Muscle of back (tissue), 11 donors: ENCODE data around the gene PTPRH. TPM values are rescaled to one million over a fixed set of nuclear protein-coding genes. Genes with fewer than 3 reads are reported as not detected.

Source experiments
- DNase-seq, 3 donors: peaks; one replicate each; pipeline versions ENCODE4 v3.0.0 to v3.0.0-alpha.2; 2013
- polyA plus RNA-seq, 10 donors: library from polyadenylated mRNA; unstranded; fragments of 120-200 nt; gene quantifications; one replicate each; pipeline ENCODE4 v1.2.1, GENCODE V29; 2013; ENCODE audit not compliant: insufficient read length in 10 of 10

PTPRH gene
- polyA plus RNA-seq, 10 donors, result 0.20 to 1.2 (median 0.56) TPM

DNA sequence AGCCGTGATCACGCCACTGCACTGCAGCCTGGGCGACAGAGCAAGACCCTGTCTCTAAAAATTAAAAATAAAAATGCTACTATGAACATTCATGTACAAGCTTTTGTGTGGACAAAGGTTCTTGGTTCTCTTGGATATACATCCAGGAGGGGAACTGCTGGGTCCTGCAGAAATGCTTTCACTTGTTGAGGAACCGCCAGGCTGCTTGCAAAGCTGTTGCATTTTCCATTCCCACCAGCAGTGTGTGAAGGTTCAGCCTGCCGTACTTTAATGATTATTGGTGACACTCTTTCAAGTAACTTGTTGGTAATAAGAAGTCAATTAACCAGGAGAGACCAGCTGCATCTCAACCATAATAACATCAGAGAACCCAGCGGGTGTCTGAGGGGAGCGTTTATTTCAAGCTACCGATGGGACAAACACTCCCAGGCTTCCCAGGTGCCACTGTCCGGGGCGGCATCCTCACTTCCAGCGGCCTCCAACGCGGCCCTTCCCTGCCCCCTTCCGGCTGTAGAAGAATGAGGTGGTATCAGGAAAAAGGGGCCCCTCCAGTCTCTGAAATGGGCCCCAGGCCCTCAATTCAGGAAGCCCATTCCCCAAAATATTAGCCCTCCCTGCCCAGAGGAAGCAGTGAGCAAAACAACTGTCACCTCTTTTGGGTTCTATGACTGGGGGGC, 76.7 kb downstream of the PTPRH start:
- no peak for DNase-seq

DNA sequence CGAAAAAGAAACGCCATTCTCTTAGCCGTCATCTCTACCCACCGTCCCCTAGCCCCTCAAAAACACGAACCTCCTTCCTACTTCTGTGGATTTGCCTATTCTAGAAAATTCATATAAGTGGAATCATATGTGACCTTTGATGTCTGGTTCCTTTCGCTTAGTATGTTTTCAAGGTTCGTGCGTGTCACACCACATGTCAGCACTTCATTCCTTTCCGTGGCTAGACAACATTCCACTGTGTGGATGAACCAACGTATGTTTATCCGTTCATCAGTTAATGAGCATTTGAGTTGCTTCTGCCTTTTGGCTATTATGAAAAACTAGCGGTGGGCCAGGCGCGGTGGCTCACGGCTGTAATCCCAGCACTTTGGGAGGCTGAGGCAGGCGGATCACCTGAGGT, 77.9 kb downstream of the PTPRH start:
- DNase-seq, result no peak

Other genes with a start within 250 kb of the PTPRH start
- gene NLRP2, start 243.1 kb downstream of the PTPRH start, polyA plus RNA-seq, result 1 to 10 TPM in 6 of 10 donors, under 1 TPM in 4; 0.58 to 5.6 (median 1.1) TPM
- gene GP6, start 171.2 kb downstream of the PTPRH start, polyA plus RNA-seq, result under 1 TPM in 9 of 10 donors, not detected in 1; 0.12 to 0.72 (median 0.20) TPM
- gene RDH13, start 146.4 kb downstream of the PTPRH start, polyA plus RNA-seq, result 10 to 100 TPM in 7 of 10 donors, 1 to 10 TPM in 3; 8.4 to 14.9 (median 11.5) TPM
- gene EPS8L1, start 133.6 kb downstream of the PTPRH start, polyA plus RNA-seq, result 1 to 10 TPM; 2.8 to 9.1 (median 4.7) TPM
- 100 to 1,000 TPM in 1 of 10 donors, 10 to 100 TPM in 9; 49.8 to 104 (median 82.2) TPM for gene PPP1R12C, start 91.9 kb downstream of the PTPRH start, polyA plus RNA-seq
- gene TNNT1, start 60.3 kb downstream of the PTPRH start, polyA plus RNA-seq, result 1,000 to 10,000 TPM in 2 of 10 donors, 100 to 1,000 TPM in 8; 199 to 1,145 (median 658) TPM
- gene TNNI3, start 51.8 kb downstream of the PTPRH start, polyA plus RNA-seq, result 1 to 10 TPM in 9 of 10 donors, under 1 TPM in 1; 0.88 to 4.7 (median 2.2) TPM
- under 1 TPM; 0.15 to 0.92 (median 0.54) TPM for gene DNAAF3, start 42.9 kb downstream of the PTPRH start, polyA plus RNA-seq
- gene SYT5, start 29.2 kb downstream of the PTPRH start, polyA plus RNA-seq, result under 1 TPM in 6 of 10 donors, not detected in 4; 0.05 to 0.13 (median 0.07) TPM
- gene TMEM86B, start 19.3 kb upstream of the PTPRH start, polyA plus RNA-seq, result 1 to 10 TPM; 1.4 to 3.5 (median 2.9) TPM
- 10 to 100 TPM; 21.5 to 31.9 (median 27.8) TPM for gene PPP6R1, start 49.5 kb upstream of the PTPRH start, polyA plus RNA-seq
- 10 to 100 TPM; 14.6 to 29.6 (median 21.2) TPM for gene HSPBP1, start 70.6 kb upstream of the PTPRH start, polyA plus RNA-seq
- 10 to 100 TPM in 1 of 10 donors, 1 to 10 TPM in 9; 5.0 to 10.9 (median 8.0) TPM for gene BRSK1, start 74.5 kb upstream of the PTPRH start, polyA plus RNA-seq
- 1 to 10 TPM in 2 of 10 donors, under 1 TPM in 8; 0.45 to 1.3 (median 0.68) TPM for gene TMEM150B, start 115.8 kb upstream of the PTPRH start, polyA plus RNA-seq
- 10 to 100 TPM; 12.8 to 29.0 (median 18.0) TPM for gene KMT5C, start 130.4 kb upstream of the PTPRH start, polyA plus RNA-seq
- gene COX6B2, start 145.2 kb upstream of the PTPRH start, polyA plus RNA-seq, result 1 to 10 TPM in 2 of 10 donors, under 1 TPM in 3, not detected in 5; 0.08 to 3.0 (median 0.24) TPM
- gene GARIN5B, start 153.8 kb upstream of the PTPRH start, polyA plus RNA-seq, result under 1 TPM in 1 of 10 donors, not detected in 9; 0.07 TPM
- under 1 TPM in 8 of 10 donors, not detected in 2; 0.07 to 0.66 (median 0.39) TPM for gene IL11, start 161.0 kb upstream of the PTPRH start, polyA plus RNA-seq
- not detected for gene TMEM190, start 167.3 kb upstream of the PTPRH start, polyA plus RNA-seq
- gene TMEM238, start 174.8 kb upstream of the PTPRH start, polyA plus RNA-seq, result under 1 TPM in 5 of 10 donors, not detected in 5; 0.12 to 0.48 (median 0.23) TPM
- gene RPL28, start 176.4 kb upstream of the PTPRH start, polyA plus RNA-seq, result 1,000 to 10,000 TPM; 1,118 to 2,122 (median 1,535) TPM
- gene UBE2S, start 198.3 kb upstream of the PTPRH start, polyA plus RNA-seq, result 10 to 100 TPM; 26.3 to 47.0 (median 37.2) TPM
- under 1 TPM; 0.07 to 0.39 (median 0.15) TPM for gene SHISA7, start 233.8 kb upstream of the PTPRH start, polyA plus RNA-seq